ENCODE measurements around the gene IL19.

Gene IL19

GRCh38 chr1:206803221-206803730 lies 32.7 kb downstream of the IL19 start:
- no peak for TF ChIP-seq REST (IDR thresholded peaks at IDR 0.05; ENCODE audit: insufficient replicate concordance, low read depth)
- no peak for TF ChIP-seq POLR2AphosphoS5 (IDR thresholded peaks at IDR 0.05; ENCODE audit: low read depth)
- TF ChIP-seq CTCF (IDR thresholded peaks at IDR 0.05; ENCODE audit: insufficient read depth, low read length), result no peak
- no peak for TF ChIP-seq SPI1 (IDR thresholded peaks at IDR 0.05; ENCODE audit: borderline replicate concordance, low read depth)
- no peak for TF ChIP-seq GABPA (IDR thresholded peaks at IDR 0.05; ENCODE audit: low read depth)
- peaks cover 4% of the 10 kb centered on the region for H3K27me3 ChIP-seq (ENCODE audit: insufficient read depth, poor library complexity, severe bottlenecking)
- no peak overlapping the region for H3K4me3 ChIP-seq (replicated peaks; ENCODE audit: insufficient read depth, low read length)
- no peak overlapping the region for H3K27ac ChIP-seq (replicated peaks)
- DNase-seq (ENCODE audit: low read depth in 1 of 2, low spot score in 1 of 2), result no peak

GRCh38 chr1:206804156-206804737 lies 33.7 kb downstream of the IL19 start:
- TF ChIP-seq SPI1 (IDR thresholded peaks at IDR 0.05; ENCODE audit: borderline replicate concordance, low read depth) (no peak), CTCF (IDR thresholded peaks at IDR 0.05; ENCODE audit: insufficient read depth, low read length) (no peak), POLR2AphosphoS5 (IDR thresholded peaks at IDR 0.05; ENCODE audit: low read depth) (no peak), GABPA (IDR thresholded peaks at IDR 0.05; ENCODE audit: low read depth) (no peak), REST (IDR thresholded peaks at IDR 0.05; ENCODE audit: insufficient replicate concordance, low read depth) (no peak)
- DNase-seq (ENCODE audit: low read depth in 1 of 2, low spot score in 1 of 2), result no peak
- no peak overlapping the region for H3K27ac ChIP-seq (replicated peaks)
- H3K27me3 ChIP-seq (ENCODE audit: insufficient read depth, poor library complexity, severe bottlenecking), result peaks cover 4% of the 10 kb centered on the region
- no peak overlapping the region for H3K4me3 ChIP-seq (replicated peaks; ENCODE audit: insufficient read depth, low read length)

GRCh38 chr1:206805357-206805756 lies 34.8 kb downstream of the IL19 start:
- Histone ChIP-seq H3K4me3 (replicated peaks; ENCODE audit: insufficient read depth, low read length) (no peak overlapping the region), H3K27ac (replicated peaks) (no peak overlapping the region), H3K27me3 (ENCODE audit: insufficient read depth, poor library complexity, severe bottlenecking) (peaks cover 4% of the 10 kb centered on the region)
- no peak for DNase-seq (ENCODE audit: low read depth in 1 of 2, low spot score in 1 of 2)
- TF ChIP-seq CTCF (IDR thresholded peaks at IDR 0.05; ENCODE audit: insufficient read depth, low read length), result no peak
- no peak for TF ChIP-seq GABPA (IDR thresholded peaks at IDR 0.05; ENCODE audit: low read depth)
- TF ChIP-seq REST (IDR thresholded peaks at IDR 0.05; ENCODE audit: insufficient replicate concordance, low read depth), result no peak
